Activated T-helper 9 cell treated with anti-CD3 and anti-CD28 coated beads, Interleukin-2, amount 50 U/mL, for 16 hours (primary cell): ENCODE data around the gene EFEMP2.

Experiments
- DNase-seq: peaks from one replicate; pipeline ENCODE4 v3.0.0-alpha.2; 2020; ENCODE audit warnings: low read depth

Gene EFEMP2

GRCh38 chr11:65872586-65873317, at the start of gene EFEMP2:
TSS of gene EFEMP2 (minus strand) at chr11:65872800. CDS start at chr11:65872354, 446 bp downstream.
- no peak for DNase-seq

DNA sequence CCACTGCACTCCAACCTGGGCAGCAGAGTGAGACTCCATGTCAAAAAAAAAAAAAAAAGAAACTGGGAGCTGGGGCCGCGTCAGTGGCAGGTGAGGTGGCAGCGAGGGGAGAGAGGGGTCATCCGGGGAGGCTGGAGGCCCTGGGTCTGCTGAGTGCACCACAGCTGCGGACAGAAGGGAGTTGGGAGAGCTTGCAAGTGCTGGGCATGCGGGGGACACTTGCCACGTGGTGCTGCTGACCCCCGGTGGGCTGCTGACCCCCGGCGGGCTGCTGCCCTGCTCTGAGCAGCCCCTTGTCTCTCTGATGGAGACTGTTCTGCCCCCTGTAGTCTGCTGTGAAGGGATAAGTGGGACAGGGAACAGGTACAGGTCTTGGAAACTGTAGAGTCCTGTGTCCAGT, 49.3 kb upstream of the EFEMP2 start:
- no peak for DNase-seq

- DNase-seq, result no peak
Observed at GRCh38 chr11:65921033-65921555, 48.5 kb upstream of the EFEMP2 start.

DNA sequence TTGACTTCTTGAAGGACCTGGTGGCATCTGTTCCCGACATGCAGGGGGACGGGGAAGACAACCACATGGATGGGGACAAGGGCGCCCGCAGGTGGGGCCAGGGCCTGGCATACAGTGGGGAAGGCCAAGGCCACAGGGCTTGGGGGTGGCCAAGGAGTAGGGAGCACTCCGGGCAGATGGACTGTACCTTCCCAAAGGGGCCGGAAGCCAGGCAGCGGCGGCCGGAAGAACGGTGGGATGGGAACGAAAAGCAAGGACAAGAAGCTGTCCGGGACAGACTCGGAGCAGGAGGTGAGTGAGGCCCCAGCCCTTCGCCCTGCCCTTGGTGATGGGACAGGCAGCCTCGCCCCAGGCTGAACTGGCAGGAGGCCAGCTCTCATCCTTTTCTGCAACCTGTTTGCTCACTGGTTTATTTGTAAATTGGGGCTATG, 47.8 kb upstream of the EFEMP2 start:
- DNase-seq, result no peak

DNA sequence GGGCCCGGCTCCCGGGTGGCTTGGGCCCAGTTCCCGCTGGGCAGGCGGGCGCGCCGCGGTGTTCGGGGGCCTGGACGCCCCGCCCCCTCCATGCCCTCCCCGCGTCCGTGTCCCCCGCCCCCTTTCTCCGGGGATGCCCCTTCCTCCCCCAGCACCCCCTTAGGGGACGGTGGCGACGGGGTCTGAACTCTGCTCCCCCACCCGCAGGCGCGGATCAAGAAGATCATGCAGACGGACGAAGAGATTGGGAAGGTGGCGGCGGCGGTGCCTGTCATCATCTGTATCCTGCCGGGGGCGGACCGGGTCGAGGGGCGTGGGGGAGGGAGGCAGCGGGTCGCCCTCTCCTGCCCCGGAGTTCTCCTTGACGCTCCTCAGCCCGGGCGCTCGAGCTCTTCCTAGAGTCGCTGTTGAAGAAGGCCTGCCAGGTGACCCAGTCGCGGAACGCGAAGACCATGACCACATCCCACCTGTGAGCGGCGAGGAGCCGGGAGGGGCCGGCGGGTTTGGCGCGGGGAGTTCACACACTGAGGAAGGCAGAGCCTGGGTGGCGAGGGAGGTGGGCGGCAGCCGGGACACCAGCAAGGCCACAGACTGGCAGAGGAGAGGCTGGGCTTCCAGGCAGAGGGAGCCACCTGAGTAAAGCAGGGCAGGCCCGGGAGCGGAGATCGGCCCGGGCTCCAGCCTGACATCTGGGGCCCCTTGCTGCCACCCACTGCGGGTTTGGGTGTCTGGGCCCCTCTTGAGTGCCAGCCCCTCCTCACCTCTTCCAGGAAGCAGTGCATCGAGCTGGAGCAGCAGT, 47.2 kb upstream of the EFEMP2 start:
- peak; percentile 57 for DNase-seq

DNA sequence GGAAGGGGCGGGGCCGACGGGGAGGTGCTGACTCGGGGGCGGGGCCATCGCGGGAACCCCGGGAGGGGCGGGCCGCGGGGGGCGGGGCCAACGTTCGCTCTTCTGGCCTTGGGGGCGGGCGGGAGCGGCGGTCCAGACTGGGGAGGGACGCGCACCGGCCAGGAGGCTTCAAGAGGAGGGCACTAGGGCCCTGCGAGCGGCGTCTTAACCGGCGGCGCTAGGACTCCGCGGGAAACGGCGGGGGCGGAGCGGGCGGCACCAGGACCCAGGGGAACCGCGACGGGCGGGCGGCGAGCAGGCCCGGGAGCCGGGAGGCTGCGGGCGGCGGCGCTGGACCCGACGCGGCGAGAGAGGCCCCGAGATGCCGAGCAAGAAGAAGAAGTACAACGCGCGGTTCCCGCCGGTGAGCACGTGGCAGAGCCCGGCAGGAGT, 46.6 kb upstream of the EFEMP2 start, which contains the start of gene DRAP1:
Gene DRAP1 (plus strand): TSS at position 286 of the 432 bp plus-strand sequence. CDS start 76 bp downstream, at position 362.
- peak; percentile 99 for DNase-seq

DNA sequence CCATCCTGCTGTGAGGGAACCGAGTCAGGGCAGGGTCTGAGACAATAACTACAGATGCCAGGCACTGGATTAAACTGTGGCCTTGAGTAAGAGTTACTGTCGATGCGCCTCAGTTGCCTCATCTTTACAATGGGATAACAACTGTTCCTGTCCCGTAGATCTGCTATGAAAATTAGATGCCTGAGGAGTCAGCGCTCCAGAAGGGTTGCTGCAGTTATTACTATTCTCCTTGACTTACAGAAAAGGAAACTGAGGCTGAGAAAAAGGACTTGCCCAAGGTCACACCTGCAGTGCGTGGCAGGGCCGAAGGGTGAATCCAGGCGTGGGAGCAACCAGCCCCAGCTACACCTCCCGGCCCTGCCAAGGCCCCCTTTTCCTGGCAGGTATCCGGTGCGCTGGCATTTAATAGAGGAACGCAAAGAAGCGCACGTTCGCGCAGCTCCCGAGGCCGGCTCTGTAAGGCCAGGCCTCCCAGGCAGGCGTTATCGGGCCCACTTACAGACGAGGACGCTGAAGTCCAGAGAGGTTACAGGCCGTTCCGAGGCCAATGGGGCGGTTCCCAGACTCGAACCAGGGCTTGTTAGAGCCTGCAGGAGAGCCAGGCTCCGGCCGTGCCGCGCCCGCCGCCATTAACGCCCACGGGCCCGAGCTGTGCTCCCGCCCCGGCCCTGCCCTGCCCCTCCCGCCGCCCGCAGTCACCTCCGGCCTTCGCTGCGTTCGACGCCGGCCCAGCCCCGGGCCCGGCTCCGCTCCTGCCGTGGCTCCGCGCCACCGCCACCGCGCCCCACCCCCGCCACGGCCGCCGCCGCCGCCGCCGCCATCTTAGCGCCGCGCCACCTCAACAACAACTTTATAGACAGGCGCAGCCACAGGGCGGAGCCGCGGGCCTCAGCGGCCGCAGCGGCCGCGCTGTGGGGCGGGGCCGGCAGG, 45.9 kb upstream of the EFEMP2 start, which contains the start of gene C11orf68:
Gene C11orf68 (minus strand): TSS at position 852 of the 930 bp plus-strand sequence. CDS start 31 bp downstream, at position 821.
- no peak for DNase-seq

GRCh38 chr11:65917434-65918210, 45.0 kb upstream of the EFEMP2 start:
- no peak for DNase-seq

DNA sequence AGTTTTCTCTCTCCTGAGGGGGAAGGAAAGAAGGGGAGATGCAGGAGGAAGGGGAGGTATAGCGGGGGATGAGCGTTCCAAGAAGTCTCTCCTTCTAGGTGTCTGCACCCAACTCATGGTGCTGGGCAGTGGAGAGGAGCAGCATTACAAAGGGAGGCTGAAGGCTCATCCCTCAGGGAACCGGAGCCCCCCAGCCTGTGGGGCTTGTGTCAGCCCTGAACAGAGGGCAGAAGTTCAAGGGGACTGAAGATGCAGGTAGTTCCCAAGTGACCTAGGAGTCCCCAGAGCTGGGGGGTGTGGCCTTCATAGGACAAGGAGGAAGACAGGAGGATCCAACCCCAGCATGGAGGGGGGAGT, 44.5 kb upstream of the EFEMP2 start:
- no peak for DNase-seq

- no peak for DNase-seq
Observed at GRCh38 chr11:65916391-65916790, 43.8 kb upstream of the EFEMP2 start.

DNA sequence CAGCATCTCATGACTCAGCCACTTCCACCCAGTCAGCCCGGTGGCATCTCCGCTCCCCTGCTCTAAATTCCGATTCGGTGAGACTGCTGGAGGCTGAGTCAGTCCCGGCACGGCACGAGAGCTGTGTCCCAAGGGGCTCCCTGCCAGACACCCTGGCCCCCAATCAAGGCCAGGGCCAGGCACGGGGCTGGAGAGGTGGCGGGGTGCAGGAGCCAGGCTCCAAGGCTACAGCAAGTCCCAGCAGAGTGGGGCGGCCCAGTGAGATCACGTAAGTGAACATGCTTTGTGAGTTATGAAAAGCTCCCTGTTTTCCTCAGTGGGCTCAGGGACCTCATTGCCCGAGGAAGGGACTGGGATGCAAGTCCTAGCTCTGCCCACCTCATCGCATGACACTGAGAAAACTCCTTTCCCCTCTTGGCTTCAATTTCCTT, 43.2 kb upstream of the EFEMP2 start:
- DNase-seq, result no peak

GRCh38 chr11:65915101-65915820, 42.7 kb upstream of the EFEMP2 start:
- DNase-seq, result no peak

DNA sequence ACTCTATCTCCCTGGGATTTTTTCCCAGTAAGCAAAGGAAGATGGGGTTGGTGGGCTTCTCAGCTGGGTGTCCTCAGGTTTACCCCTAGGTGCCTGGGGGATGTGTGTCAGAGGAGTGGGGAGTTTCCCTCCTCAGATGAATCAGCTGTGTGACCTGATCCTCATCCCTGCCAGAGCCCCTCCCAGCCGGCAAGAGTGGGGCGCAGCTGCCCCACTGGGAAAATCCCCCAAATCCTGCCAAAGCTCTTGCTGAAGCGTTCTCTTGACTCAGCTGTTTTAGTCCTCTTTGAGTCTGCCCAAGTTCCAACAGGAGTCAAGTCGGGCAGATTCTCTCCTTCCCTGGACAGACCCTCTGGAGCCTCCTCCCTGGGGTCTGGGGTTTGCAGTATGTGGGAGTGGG, 40.2 kb upstream of the EFEMP2 start:
- DNase-seq, result no peak

DNA sequence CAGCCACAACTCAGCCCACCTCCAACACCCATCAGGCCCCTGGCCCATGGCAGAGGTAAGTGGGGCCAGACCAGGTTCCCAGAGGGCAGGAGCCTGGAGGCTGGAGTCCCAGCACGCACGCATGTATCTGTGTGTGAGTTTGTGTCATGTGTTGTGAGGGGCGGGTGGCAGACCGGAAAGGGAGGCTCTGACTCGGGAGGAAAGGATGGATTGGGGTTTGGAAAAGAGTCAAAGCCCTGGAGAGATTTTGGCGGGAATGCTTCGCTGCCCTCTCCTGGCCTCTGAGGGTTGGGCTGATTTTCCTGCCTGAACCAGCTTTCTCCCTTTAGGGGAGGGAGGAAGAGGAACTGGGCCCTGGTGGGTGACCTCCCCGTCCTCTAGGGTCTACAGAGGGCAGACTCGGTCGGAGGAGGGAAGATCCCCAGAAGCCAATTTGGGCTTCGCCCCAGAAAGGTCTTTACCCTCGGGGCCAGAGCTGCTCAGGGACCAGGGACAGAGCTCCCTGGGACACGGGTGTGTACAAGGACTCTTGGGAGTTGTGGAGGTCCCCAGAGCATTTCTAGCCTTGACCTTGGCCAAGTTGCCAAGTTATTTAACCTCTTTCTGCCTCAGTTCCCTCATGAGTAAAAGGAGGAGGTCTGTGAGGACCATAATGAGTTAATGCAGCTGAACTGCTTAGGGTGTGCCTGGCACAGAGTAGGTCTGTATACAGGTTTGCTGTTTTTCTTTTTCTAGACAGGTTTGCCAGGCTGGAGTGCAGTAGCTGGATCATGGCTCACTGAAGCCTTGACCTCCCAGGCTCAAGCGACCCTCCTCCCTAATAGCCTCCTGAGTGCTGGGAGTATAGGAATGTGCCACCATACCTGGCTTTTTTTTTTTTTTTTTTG, 39.3 kb upstream of the EFEMP2 start:
- no peak for DNase-seq

GRCh38 chr11:65907878-65908277, 35.3 kb upstream of the EFEMP2 start:
- DNase-seq, result no peak

DNA sequence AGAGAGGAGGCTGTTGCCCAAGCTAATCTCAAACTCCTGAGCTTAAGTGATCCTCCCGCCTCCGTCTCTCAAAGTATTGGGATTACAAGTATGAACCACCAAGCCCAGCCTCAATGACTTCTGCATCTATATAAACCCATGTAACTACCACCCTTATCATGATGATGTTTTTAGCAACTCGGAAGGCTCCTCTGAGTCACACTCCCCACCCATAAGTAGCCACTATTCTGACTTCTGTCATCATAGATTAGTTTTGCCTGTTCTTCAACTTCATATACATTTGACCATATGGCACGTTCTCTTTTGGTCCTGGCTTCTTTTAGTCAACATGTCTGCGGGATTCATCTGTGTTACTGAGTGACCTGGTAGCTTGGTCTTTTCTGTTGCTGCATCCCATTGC, 34.0 kb upstream of the EFEMP2 start:
- DNase-seq, result no peak

DNA sequence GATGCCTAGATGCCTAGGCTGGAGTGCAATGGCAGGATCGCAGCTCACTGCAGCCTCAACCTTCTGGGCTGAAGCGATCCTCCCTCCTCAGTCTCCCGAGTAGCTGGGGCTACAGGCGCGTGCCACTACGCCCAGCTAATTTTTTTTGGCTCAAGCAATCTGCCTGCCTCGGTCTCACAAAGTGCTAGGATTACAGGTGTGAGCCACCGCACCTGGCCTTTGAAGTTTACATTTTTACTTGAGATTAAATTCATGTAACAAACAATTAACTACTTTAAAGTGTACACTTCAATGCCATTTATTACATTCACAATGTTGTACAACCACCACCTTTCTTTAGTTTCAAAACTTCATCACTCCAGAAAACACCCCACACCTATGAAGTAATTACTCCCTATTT, 31.1 kb upstream of the EFEMP2 start:
- no peak for DNase-seq

- DNase-seq, result no peak
Observed at GRCh38 chr11:65903068-65903481, 30.5 kb upstream of the EFEMP2 start.

DNA sequence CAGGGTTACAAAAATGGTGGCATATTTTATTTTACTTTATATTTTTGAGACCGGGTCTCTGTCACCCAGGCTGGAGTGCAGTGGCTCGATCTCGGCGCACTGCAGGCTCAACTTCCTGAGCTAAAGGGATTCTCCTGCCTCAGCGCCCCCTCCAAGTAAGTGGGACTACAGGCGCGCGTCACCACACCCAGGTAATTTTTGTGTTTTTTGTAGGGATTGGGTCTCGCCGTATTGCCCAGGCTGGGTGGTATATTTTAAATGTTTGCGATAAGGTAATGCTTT, 28.2 kb upstream of the EFEMP2 start:
- no peak for DNase-seq
